H9 (cell line): ENCODE data around the gene GABRD. TPM values are rescaled to one million over a fixed set of nuclear protein-coding genes. Genes with fewer than 3 reads are reported as not detected.

Experiments
- DNase-seq: peaks from one replicate; pipeline ENCODE4 v3.0.0-alpha.2; 2017
- H2AFZ ChIP-seq: one replicate; pipeline ENCODE4 v1.6.1; 2013; ENCODE audit warnings: mild to moderate bottlenecking, low read length, control low read depth, moderate library complexity
- H2AK5ac ChIP-seq: 2 replicates; pipeline ENCODE4 v1.6.1; 2013; ENCODE audit warnings: low read length, control low read depth, mixed read lengths; ENCODE audit not compliant: insufficient read length
- H2BK120ac ChIP-seq: one replicate; pipeline ENCODE4 v1.6.1; 2013; ENCODE audit warnings: low read depth, mild to moderate bottlenecking, low read length, control low read depth, inconsistent platforms; ENCODE audit not compliant: poor library complexity, severe bottlenecking
- H2BK12ac ChIP-seq: 2 replicates; pipeline ENCODE4 v1.6.1; 2013; ENCODE audit warnings: low read length, control low read depth, mixed read lengths, low read depth; ENCODE audit not compliant: insufficient read length
- H2BK15ac ChIP-seq: 2 replicates; pipeline ENCODE4 v1.6.1; 2013; ENCODE audit warnings: low read depth, low read length, control low read depth
- H2BK20ac ChIP-seq: one replicate; pipeline ENCODE4 v1.6.1; 2013; ENCODE audit warnings: low read depth, mild to moderate bottlenecking, low read length, control low read depth, inconsistent platforms; ENCODE audit not compliant: poor library complexity, severe bottlenecking
- H2BK5ac ChIP-seq: 2 replicates; pipeline ENCODE4 v1.6.1; 2013; ENCODE audit warnings: low read length, control low read depth, mixed read lengths; ENCODE audit not compliant: insufficient read length
- H3K14ac ChIP-seq: 2 replicates; pipeline ENCODE4 v1.6.1; 2013; ENCODE audit warnings: low read length, control low read depth; ENCODE audit not compliant: insufficient read depth
- H3K18ac ChIP-seq: 2 replicates; pipeline ENCODE4 v1.6.1; 2013; ENCODE audit warnings: low read depth, mild to moderate bottlenecking, mixed read lengths, low read length, control low read depth; ENCODE audit not compliant: insufficient read length
- H3K23ac ChIP-seq: 2 replicates; pipeline ENCODE4 v1.6.1; 2013; ENCODE audit warnings: low read length, control low read depth, mixed read lengths, low read depth; ENCODE audit not compliant: insufficient read length
- H3K23me2 ChIP-seq: 2 replicates; pipeline ENCODE4 v1.6.1; 2013; ENCODE audit warnings: low read depth, mild to moderate bottlenecking, mixed read lengths, low read length, control low read depth; ENCODE audit not compliant: insufficient read length, poor library complexity, severe bottlenecking
- H3K27ac ChIP-seq: 2 replicates; pipeline ENCODE4 v1.5.1; 2013; ENCODE audit warnings: low read length, control low read depth, mixed read lengths, low read depth; ENCODE audit not compliant: insufficient read length
- H3K27me3 ChIP-seq: 2 replicates; pipeline ENCODE4 v1.6.1; 2013; ENCODE audit warnings: low read length, control low read depth, inconsistent platforms; ENCODE audit not compliant: insufficient read depth
- H3K4ac ChIP-seq: 2 replicates; pipeline ENCODE4 v1.6.1; 2013; ENCODE audit warnings: low read depth, mild to moderate bottlenecking, control low read depth, inconsistent platforms, low read length, moderate library complexity
- H3K4me1 ChIP-seq: 2 replicates; pipeline ENCODE4 v1.6.1; 2013; ENCODE audit warnings: low read length, control low read depth, inconsistent platforms; ENCODE audit not compliant: insufficient read depth
- H3K4me2 ChIP-seq: 2 replicates; pipeline ENCODE4 v1.6.1; 2013; ENCODE audit warnings: low read length, control low read depth, mixed read lengths; ENCODE audit not compliant: insufficient read length, insufficient read depth
- H3K56ac ChIP-seq: 2 replicates; pipeline ENCODE4 v1.6.1; 2013; ENCODE audit warnings: low read depth, mild to moderate bottlenecking, mixed read lengths, low read length, control low read depth; ENCODE audit not compliant: insufficient read length
- H3K79me1 ChIP-seq: 2 replicates; pipeline ENCODE4 v1.6.1; 2013; ENCODE audit warnings: low read depth, mild to moderate bottlenecking, moderate library complexity, low read length, control low read depth, inconsistent platforms; ENCODE audit not compliant: insufficient read depth, poor library complexity, severe bottlenecking
- H3K79me2 ChIP-seq: 2 replicates; pipeline ENCODE4 v1.6.1; 2013; ENCODE audit warnings: low read length, control low read depth, inconsistent platforms; ENCODE audit not compliant: insufficient read depth
- H3K9ac ChIP-seq: 2 replicates; pipeline ENCODE4 v1.6.1; 2013; ENCODE audit warnings: low read length, control low read depth, mixed read lengths; ENCODE audit not compliant: insufficient read length; ENCODE audit errors: extremely low read depth
- H3K9me3 ChIP-seq: one replicate; pipeline ENCODE4 v1.6.1; 2013; ENCODE audit warnings: low read depth, low read length, inconsistent platforms; ENCODE audit not compliant: control insufficient read depth
- H3T11ph ChIP-seq: one replicate; pipeline ENCODE4 v1.6.1; 2013; ENCODE audit warnings: mild to moderate bottlenecking, low read length, control low read depth, inconsistent platforms
- H4K20me1 ChIP-seq: one replicate; pipeline ENCODE4 v1.6.1; 2013; ENCODE audit not compliant: control insufficient read depth, insufficient read length, insufficient read depth
- H4K5ac ChIP-seq: 2 replicates; pipeline ENCODE4 v1.6.1; 2013; ENCODE audit warnings: low read depth, mild to moderate bottlenecking, mixed read lengths, low read length, control low read depth; ENCODE audit not compliant: insufficient read length
- H4K8ac ChIP-seq: replicated peaks from 2 replicates; pipeline ENCODE4 v1.6.1; 2013; ENCODE audit warnings: low read length, control low read depth, mixed read lengths, low read depth; ENCODE audit not compliant: insufficient read length
- H4K91ac ChIP-seq: 2 replicates; pipeline ENCODE4 v1.6.1; 2013; ENCODE audit warnings: low read depth, mild to moderate bottlenecking, moderate library complexity, mixed read lengths, low read length, control low read depth; ENCODE audit not compliant: insufficient read length
- H3K27ac Mint-ChIP-seq, 3 experiments: 2 replicates in 2 of 3; 3 replicates in 1 of 3; pipeline ENCODE4 v1.8.0; 2020 to 2021; ENCODE audit warnings: mixed read lengths in 3 of 3, mild to moderate bottlenecking in 1 of 3, moderate library complexity in 1 of 3
- H3K27me3 Mint-ChIP-seq: 2 replicates; pipeline ENCODE4 v1.8.0; 2021; ENCODE audit warnings: low read depth, mild to moderate bottlenecking, moderate library complexity, mixed read lengths
- H3K36me3 Mint-ChIP-seq, 3 experiments: 2 replicates in 2 of 3; 3 replicates in 1 of 3; pipeline ENCODE4 v1.8.0; 2020 to 2021; ENCODE audit warnings: low read depth in 3 of 3, mixed read lengths in 3 of 3; ENCODE audit not compliant: insufficient read depth in 1 of 3
- H3K4me1 Mint-ChIP-seq, 2 experiments: 2 replicates each; pipeline ENCODE4 v1.8.0; 2020; ENCODE audit warnings: mixed read lengths in 2 of 2
- H3K4me3 Mint-ChIP-seq, 2 experiments: 2 replicates in 1 of 2; 3 replicates in 1 of 2; pipeline ENCODE4 v1.8.0; 2020 to 2021; ENCODE audit warnings: mild to moderate bottlenecking in 2 of 2, mixed read lengths in 2 of 2, moderate library complexity in 1 of 2
- H3K9me3 Mint-ChIP-seq, 2 experiments: 2 replicates in 1 of 2; 3 replicates in 1 of 2; pipeline ENCODE4 v1.8.0; 2020; ENCODE audit warnings: mild to moderate bottlenecking in 2 of 2, mixed read lengths in 2 of 2, moderate library complexity in 1 of 2
- CTCF ChIP-seq: fragments of 200-600 bp; sonication (generic); conservative IDR thresholded peaks from 3 replicates; pipeline ENCODE4 v1.8.0; 2021; ENCODE audit warnings: antibody characterized with exemption, mild to moderate bottlenecking
- WGBS: extraction: QIAGEN DNeasy Blood & Tissue Kit; methylation state at CpG from one replicate; pipeline ENCODE4 v1.1.7; 2013; ENCODE audit warnings: missing lambda C conversion rate, low lambda C conversion rate, mixed read lengths; ENCODE audit not compliant: insufficient read length; ENCODE audit errors: extremely low coverage; 5-methylcytosine and 5-hydroxymethylcytosine counted together
- total RNA-seq: library from RNA; stranded (reverse); gene quantifications from 2 replicates; pipeline ENCODE4 v1.2.1, GENCODE V29; 2021

Gene GABRD
- total RNA-seq, 1 experiment from 2014 or later: 0.59 TPM

DNA sequence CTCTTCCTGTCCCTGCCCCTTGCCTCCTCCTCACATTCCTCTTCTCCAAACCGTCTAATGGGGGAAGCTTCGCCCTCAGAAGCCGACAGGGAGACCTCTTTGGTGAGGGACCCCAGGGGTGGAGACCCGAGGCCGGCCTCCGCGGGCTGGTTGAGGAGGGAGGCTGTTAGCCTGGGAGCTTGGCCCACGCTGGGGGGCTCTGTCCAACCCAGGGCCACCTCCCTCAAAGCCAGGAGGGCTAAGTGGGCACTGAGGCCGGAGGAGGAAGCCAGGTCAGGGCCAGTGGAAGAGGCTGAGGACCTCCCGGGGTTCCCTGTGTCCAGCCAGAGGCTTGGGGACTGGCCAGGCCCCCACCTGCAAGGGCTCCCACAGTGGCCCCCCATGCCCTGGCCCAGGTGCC, 5.3 kb downstream of the GABRD start:
- Histone ChIP-seq H3K23me2 (no peaks in the 10 kb centered on the region), H2BK12ac (no peak overlapping the region), H4K20me1 (no peaks in the 10 kb centered on the region), H2BK120ac (no peak overlapping the region), H2BK20ac (no peak overlapping the region), H3K9ac (no peak overlapping the region), H3K14ac (no peak overlapping the region; the same call in 1 of the 2 replicates), H3K18ac (no peak overlapping the region), H3K4me2 (no peak overlapping the region), H2BK15ac (no peak overlapping the region; the same call in 1 of the 2 replicates), H3T11ph (no peak overlapping the region), H2AFZ (no peak overlapping the region), H3K4ac (no peak overlapping the region), H4K8ac (no peak overlapping the region), H3K56ac (no peak overlapping the region), H3K4me1 (no peaks in the 10 kb centered on the region), H2BK5ac (no peak overlapping the region), H4K5ac (no peak overlapping the region), H2AK5ac (no peak overlapping the region), H3K9me3 (no peaks in the 10 kb centered on the region), H3K79me2 (no peaks in the 10 kb centered on the region), H3K23ac (no peak overlapping the region), H3K27me3 (peaks cover 5% of the 10 kb centered on the region; the same call in 1 of the 2 replicates), H3K27ac (no peak overlapping the region), H4K91ac (no peak overlapping the region), H3K79me1 (no peaks in the 10 kb centered on the region)
- no peak for TF ChIP-seq CTCF
- Mint-ChIP-seq H3K27me3 (peaks cover 32% of the 10 kb centered on the region), H3K9me3 (no peaks in the 10 kb centered on the region), H3K36me3 (no peaks in the 10 kb centered on the region), H3K4me3 (no peak overlapping the region), H3K27ac (no peak overlapping the region), H3K4me1 (no peaks in the 10 kb centered on the region)
- no peak for DNase-seq
- WGBS: no CpG with 5 or more reads among the region's 10 CpGs
